Adipose tissue (tissue), 3 donors: ENCODE results near the gene TMEM212. TPM values are rescaled to one million over a fixed set of nuclear protein-coding genes. Genes with fewer than 3 reads are reported as not detected.

ENCODE experiments used
- H3K27ac ChIP-seq: one replicate; pipeline ENCODE4 v1.5.1; 2013; ENCODE audit warnings: low read depth, low read length
- WGBS, 3 donors: extraction: QIAGEN DNeasy Blood & Tissue Kit; methylation state at CpG; one replicate each; pipeline ENCODE4 v1.1.7; 2013; 5-methylcytosine and 5-hydroxymethylcytosine counted together
- polyA plus RNA-seq, 3 donors: library from polyadenylated mRNA; stranded (reverse); fragments of 200-250 nt; gene quantifications; one replicate each; pipeline ENCODE4 v1.2.3, GENCODE V29; 2013
- donor health status: healthy with polysubstance abuse.
- donor health status: Bipolar disorder and iron deficiency.
- donor health status: healthy.

The TMEM212 gene
- polyA plus RNA-seq, 3 donors: not detected

GRCh38 chr3:171828902-171829770 lies 14.0 kb upstream of the TMEM212 start:
- peak overlapping the region; percentile 59 for H3K27ac ChIP-seq
- 45 to 90% (median 53%) methylated on average over 5 of the region's 5 CpGs for WGBS, 3 donors

- 15 to 18% (median 16%) methylated on average over 6 of the region's 6 CpGs for WGBS, 3 donors
- no peak overlapping the region for H3K27ac ChIP-seq
These were observed 13.2 kb upstream of the TMEM212 start for GRCh38 chr3:171829841-171830517.

GRCh38 chr3:171830518-171830875 lies 12.7 kb upstream of the TMEM212 start:
- no peak overlapping the region for H3K27ac ChIP-seq

- 54 to 66% (median 62%) methylated on average over 3 of the region's 3 CpGs for WGBS, 3 donors
- H3K27ac ChIP-seq: no peak overlapping the region
These were observed 11.2 kb upstream of the TMEM212 start for GRCh38 chr3:171831936-171832335.

- no peak overlapping the region for H3K27ac ChIP-seq
These were observed 10.2 kb upstream of the TMEM212 start for GRCh38 chr3:171832989-171833388.

GRCh38 chr3:171833789-171834460 lies 9.2 kb upstream of the TMEM212 start:
- H3K27ac ChIP-seq: no peak overlapping the region
- WGBS, 3 donors: 19 to 40% (median 37%) methylated on average over 3 of the region's 3 CpGs

More at GRCh38 chr3:171832989-171833388, 10.2 kb upstream of the TMEM212 start:
- 65 to 78% (median 73%) methylated on average over 5 of the region's 5 CpGs for whole genome bisulfite sequencing, 3 donors

GRCh38 chr3:171834461-171834801 lies 8.7 kb upstream of the TMEM212 start:
- H3K27ac ChIP-seq: no peak overlapping the region
- 55 to 86% (median 68%) methylated on average over 5 of the region's 5 CpGs for WGBS, 3 donors

- WGBS, 3 donors: 53 to 92% (median 60%) methylated on average over 5 of the region's 5 CpGs
- no peak overlapping the region for H3K27ac ChIP-seq
These were observed 8.0 kb upstream of the TMEM212 start for GRCh38 chr3:171835116-171835515.

- no peak overlapping the region for H3K27ac ChIP-seq
- WGBS, 3 donors: 87% methylated on average over 2 of the region's 2 CpGs
These were observed 7.5 kb upstream of the TMEM212 start for GRCh38 chr3:171835613-171836012.

GRCh38 chr3:171836855-171837254 lies 6.3 kb upstream of the TMEM212 start:
- H3K27ac ChIP-seq: no peak overlapping the region
- 86 to 95% (median 87%) methylated on average over 3 of the region's 3 CpGs for WGBS, 3 donors

- H3K27ac ChIP-seq: no peak overlapping the region
These were observed 5.5 kb upstream of the TMEM212 start for GRCh38 chr3:171837698-171838097.

GRCh38 chr3:171838218-171838720 lies 4.9 kb upstream of the TMEM212 start:
- 20 to 40% (median 26%) methylated on average over 6 of the region's 6 CpGs for whole genome bisulfite sequencing, 3 donors

GRCh38 chr3:171839270-171839669 lies 3.9 kb upstream of the TMEM212 start:
- H3K27ac ChIP-seq: no peak overlapping the region
- WGBS, 3 donors: 82 to 97% (median 86%) methylated on average over 2 of the region's 2 CpGs

More at GRCh38 chr3:171838218-171838720, 4.9 kb upstream of the TMEM212 start:
- no peak overlapping the region for H3K27ac ChIP-seq

- 91 to 96% (median 95%) methylated on average over 2 of the region's 2 CpGs for WGBS, 3 donors
- no peak overlapping the region for H3K27ac ChIP-seq
These were observed 2.7 kb upstream of the TMEM212 start for GRCh38 chr3:171840445-171840810.

- H3K27ac ChIP-seq: no peak overlapping the region
- WGBS, 3 donors: 49 to 72% (median 71%) methylated on average over 6 of the region's 6 CpGs
These were observed 2.1 kb upstream of the TMEM212 start for GRCh38 chr3:171840811-171841619.

- H3K27ac ChIP-seq: no peak overlapping the region
- 41 to 84% (median 74%) methylated on average over 1 of the region's 1 CpG for WGBS, 3 donors
These were observed 1.5 kb upstream of the TMEM212 start for GRCh38 chr3:171841620-171842000.

- H3K27ac ChIP-seq: no peak overlapping the region
- WGBS, 3 donors: 86 to 97% (median 92%) methylated on average over 2 of the region's 2 CpGs
These were observed 1.7 kb downstream of the TMEM212 start for GRCh38 chr3:171844873-171845272.

- WGBS, 3 donors: 60 to 81% (median 81%) methylated on average over 3 of the region's 3 CpGs
- no peak overlapping the region for H3K27ac ChIP-seq
These were observed 2.5 kb downstream of the TMEM212 start for GRCh38 chr3:171845481-171846284.
